Mesendoderm (in vitro differentiated cells): ENCODE data around the gene SLC23A2.

Source experiments
- DNase-seq: peaks from one replicate; pipeline ENCODE4 v3.0.0; 2013
- H2AK5ac ChIP-seq: 2 replicates; pipeline ENCODE4 v1.6.1; 2013; ENCODE audit warnings: low read length, inconsistent platforms
- H2BK120ac ChIP-seq: 2 replicates; pipeline ENCODE4 v1.6.1; 2013; ENCODE audit warnings: low read depth, mild to moderate bottlenecking, low read length, moderate library complexity, mixed read lengths
- H2BK15ac ChIP-seq: replicated peaks from 2 replicates; pipeline ENCODE4 v1.6.1; 2013; ENCODE audit warnings: low read depth, mild to moderate bottlenecking, moderate library complexity
- H2BK5ac ChIP-seq: 2 replicates; pipeline ENCODE4 v1.6.1; 2013; ENCODE audit warnings: low read length, inconsistent platforms
- H3K18ac ChIP-seq: 2 replicates; pipeline ENCODE4 v1.6.1; 2013; ENCODE audit warnings: mild to moderate bottlenecking, low read length, mixed read lengths
- H3K23ac ChIP-seq: one replicate; pipeline ENCODE4 v1.6.1; 2013; ENCODE audit warnings: low read length
- H3K27ac ChIP-seq: 2 replicates; pipeline ENCODE4 v1.5.1; 2013; ENCODE audit warnings: low read depth, mild to moderate bottlenecking, inconsistent platforms, low read length, moderate library complexity
- H3K27me3 ChIP-seq: 2 replicates; pipeline ENCODE4 v1.6.1; 2013; ENCODE audit warnings: low read length, control low read depth, mild to moderate bottlenecking, inconsistent platforms; ENCODE audit not compliant: insufficient read depth, poor library complexity
- H3K36me3 ChIP-seq: 2 replicates; pipeline ENCODE4 v1.6.1; 2013; ENCODE audit warnings: low read length, inconsistent platforms; ENCODE audit not compliant: control insufficient read depth, insufficient read depth
- H3K4ac ChIP-seq: one replicate; pipeline ENCODE4 v1.6.1; 2013; ENCODE audit warnings: low read depth, mild to moderate bottlenecking, low read length, moderate library complexity
- H3K4me1 ChIP-seq: 2 replicates; pipeline ENCODE4 v1.6.1; 2013; ENCODE audit warnings: low read depth, low read length, inconsistent platforms; ENCODE audit not compliant: control insufficient read depth
- H3K4me2 ChIP-seq: 2 replicates; pipeline ENCODE4 v1.6.1; 2013; ENCODE audit warnings: low read length
- H3K4me3 ChIP-seq: 2 replicates; pipeline ENCODE4 v1.5.1; 2013; ENCODE audit warnings: mild to moderate bottlenecking, low read length
- H3K56ac ChIP-seq: one replicate; pipeline ENCODE4 v1.6.1; 2013; ENCODE audit warnings: low read length
- H3K79me1 ChIP-seq: 2 replicates; pipeline ENCODE4 v1.6.1; 2013; ENCODE audit warnings: low read length, inconsistent platforms
- H3K79me2 ChIP-seq: 2 replicates; pipeline ENCODE4 v1.6.1; 2013; ENCODE audit warnings: mild to moderate bottlenecking, low read length; ENCODE audit not compliant: control insufficient read depth, insufficient read depth
- H3K9ac ChIP-seq: 2 replicates; pipeline ENCODE4 v1.6.1; 2013; ENCODE audit warnings: low read length, inconsistent platforms
- H4K5ac ChIP-seq: one replicate; pipeline ENCODE4 v1.6.1; 2013; ENCODE audit warnings: low read length
- H4K8ac ChIP-seq: one replicate; pipeline ENCODE4 v1.6.1; 2013; ENCODE audit warnings: low read depth, mild to moderate bottlenecking, control low read depth, low read length, moderate library complexity
- WGBS: extraction: QIAGEN DNeasy Blood & Tissue Kit; methylation state at CpG from one replicate; pipeline ENCODE4 v1.1.7; 2013; ENCODE audit warnings: low lambda C conversion rate, missing lambda C conversion rate; ENCODE audit not compliant: insufficient coverage; ENCODE audit errors: extremely low coverage; 5-methylcytosine and 5-hydroxymethylcytosine counted together

The SLC23A2 gene

DNA sequence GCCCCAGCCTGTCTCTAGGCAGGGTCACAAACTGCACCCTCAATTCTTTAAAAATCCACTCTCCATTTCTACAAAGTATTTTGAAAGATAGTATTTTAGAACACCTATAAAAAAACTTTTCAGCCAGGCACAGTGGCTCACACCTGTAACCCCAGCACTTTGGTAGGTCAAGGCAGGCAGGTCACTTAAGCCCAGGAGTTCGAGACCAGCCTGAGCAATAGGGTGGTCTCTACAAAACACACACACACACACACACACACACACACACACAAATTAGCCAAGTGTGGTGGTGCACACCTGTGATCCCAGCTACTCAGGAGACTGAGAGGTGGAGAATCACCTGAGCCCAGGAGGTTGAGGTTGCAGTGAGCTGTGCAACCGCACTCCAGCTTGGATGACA, 30.2 kb downstream of the SLC23A2 start:
- no peak for DNase-seq
- Histone ChIP-seq H3K18ac (no peak overlapping the region), H3K27me3 (no peaks in the 10 kb centered on the region), H3K79me1 (peaks cover 1% of the 10 kb centered on the region), H3K23ac (no peak overlapping the region), H3K27ac (no peak overlapping the region), H3K79me2 (no peaks in the 10 kb centered on the region), H3K9ac (no peak overlapping the region), H3K4me3 (no peak overlapping the region), H3K56ac (no peak overlapping the region), H2AK5ac (no peak overlapping the region), H3K4ac (no peak overlapping the region), H2BK5ac (no peak overlapping the region), H3K4me2 (no peak overlapping the region), H3K36me3 (no peaks in the 10 kb centered on the region), H4K5ac (no peak overlapping the region), H2BK120ac (no peak overlapping the region), H4K8ac (no peak overlapping the region), H3K4me1 (no peaks in the 10 kb centered on the region), H2BK15ac (no peak overlapping the region)
- WGBS: no CpG with 5 or more reads among the region's 2 CpGs

DNA sequence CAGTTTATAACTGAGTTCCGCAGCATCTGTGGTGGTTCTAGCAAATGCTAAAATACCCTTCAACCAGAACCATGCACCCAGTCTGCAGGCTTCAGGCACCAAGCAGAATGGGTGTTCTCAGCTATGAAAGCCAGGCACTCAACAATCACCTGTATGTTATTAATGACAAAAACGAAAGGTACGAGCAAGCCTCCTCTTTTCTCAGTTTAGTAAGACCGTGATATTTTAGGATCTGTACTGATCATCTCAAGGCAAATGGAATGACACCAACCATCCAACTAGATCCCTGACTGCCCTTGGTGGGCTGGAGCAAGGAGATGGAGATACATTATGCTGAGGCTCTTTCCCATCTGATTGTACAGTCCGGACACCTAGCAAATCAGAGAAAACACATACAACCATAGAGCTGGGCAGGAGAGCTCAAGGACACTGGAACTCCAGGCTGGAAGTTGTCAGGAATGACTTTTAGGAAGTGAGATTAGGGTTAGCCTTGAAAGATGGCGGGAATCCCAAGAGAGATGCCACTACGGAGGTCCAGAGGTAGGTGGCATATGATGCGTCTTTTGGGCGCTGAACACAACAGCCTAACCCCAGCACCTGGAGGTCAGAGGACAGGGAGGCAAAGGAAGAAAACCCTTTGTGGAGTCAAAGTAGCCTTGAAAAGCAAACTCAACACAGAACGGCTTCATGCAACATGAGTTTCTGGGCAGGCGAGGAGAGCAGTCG, 33.4 kb downstream of the SLC23A2 start:
- no CpG with 5 or more reads among the region's 12 CpGs for WGBS
- H4K5ac ChIP-seq: no peak overlapping the region
- H3K23ac ChIP-seq: no peak overlapping the region

DNA sequence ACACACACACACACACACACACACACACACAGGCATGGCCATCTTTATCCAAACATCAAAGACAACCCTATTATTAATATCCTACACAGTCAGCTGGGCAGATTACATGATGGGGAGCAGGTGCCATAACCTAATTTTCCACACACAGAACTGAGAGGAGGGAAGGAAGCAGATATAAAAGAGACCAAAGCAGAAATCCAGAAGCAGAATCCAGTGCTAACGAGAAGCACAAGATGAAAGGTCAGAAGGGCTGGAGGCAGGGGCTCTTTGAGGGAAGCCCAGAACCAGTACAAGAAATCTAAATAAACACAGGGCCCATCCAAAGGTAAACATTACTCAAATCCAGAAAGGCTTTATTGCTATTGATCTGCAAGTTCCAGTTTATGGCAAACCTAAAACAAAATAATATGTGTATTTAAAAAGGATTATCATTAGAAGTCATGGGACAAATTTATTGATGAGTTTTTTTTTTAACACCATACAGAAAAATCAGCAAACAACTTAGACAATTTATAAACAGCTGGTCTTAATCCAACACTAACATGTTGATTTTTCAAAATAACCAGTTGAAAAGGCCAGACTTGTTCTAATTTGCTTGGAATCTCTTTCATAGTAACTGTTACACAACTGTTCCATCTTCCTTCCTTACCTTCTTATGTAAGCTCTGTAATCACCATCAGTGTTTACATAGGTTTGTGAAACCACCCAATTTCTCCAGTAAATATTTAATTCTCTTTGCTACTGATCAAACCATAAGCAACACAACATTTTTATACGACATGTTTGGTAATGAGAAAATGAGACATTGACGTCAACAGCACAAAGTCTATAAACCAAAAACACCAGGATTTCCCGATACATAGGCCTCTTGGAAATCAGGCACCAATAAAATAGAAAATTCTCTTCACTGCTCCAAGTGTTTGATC, 34.2 kb downstream of the SLC23A2 start:
- Histone ChIP-seq H3K27ac (no peak overlapping the region), H3K4me3 (no peak overlapping the region)
- no CpG with 5 or more reads among the region's 4 CpGs for WGBS

More for the DNA sequence above, 33.4 kb downstream of the SLC23A2 start:
- H3K9ac ChIP-seq: no peak overlapping the region
- H3K36me3 ChIP-seq: no peaks in the 10 kb centered on the region
- H2BK15ac ChIP-seq: no peak overlapping the region
- H2AK5ac ChIP-seq: no peak overlapping the region
- no peak overlapping the region for H3K4ac ChIP-seq
- no peaks in the 10 kb centered on the region for H3K27me3 ChIP-seq
- H3K18ac ChIP-seq: no peak overlapping the region
- no peak overlapping the region for H2BK120ac ChIP-seq
- H3K4me3 ChIP-seq: no peak overlapping the region
- H3K56ac ChIP-seq: no peak overlapping the region
- no peaks in the 10 kb centered on the region for H3K4me1 ChIP-seq
- no peaks in the 10 kb centered on the region for H3K79me2 ChIP-seq
- DNase-seq: no peak
- H3K4me2 ChIP-seq: no peak overlapping the region
- no peak overlapping the region for H4K8ac ChIP-seq
- no peak overlapping the region for H3K27ac ChIP-seq
- H3K79me1 ChIP-seq: no peaks in the 10 kb centered on the region
- no peak overlapping the region for H2BK5ac ChIP-seq

DNA sequence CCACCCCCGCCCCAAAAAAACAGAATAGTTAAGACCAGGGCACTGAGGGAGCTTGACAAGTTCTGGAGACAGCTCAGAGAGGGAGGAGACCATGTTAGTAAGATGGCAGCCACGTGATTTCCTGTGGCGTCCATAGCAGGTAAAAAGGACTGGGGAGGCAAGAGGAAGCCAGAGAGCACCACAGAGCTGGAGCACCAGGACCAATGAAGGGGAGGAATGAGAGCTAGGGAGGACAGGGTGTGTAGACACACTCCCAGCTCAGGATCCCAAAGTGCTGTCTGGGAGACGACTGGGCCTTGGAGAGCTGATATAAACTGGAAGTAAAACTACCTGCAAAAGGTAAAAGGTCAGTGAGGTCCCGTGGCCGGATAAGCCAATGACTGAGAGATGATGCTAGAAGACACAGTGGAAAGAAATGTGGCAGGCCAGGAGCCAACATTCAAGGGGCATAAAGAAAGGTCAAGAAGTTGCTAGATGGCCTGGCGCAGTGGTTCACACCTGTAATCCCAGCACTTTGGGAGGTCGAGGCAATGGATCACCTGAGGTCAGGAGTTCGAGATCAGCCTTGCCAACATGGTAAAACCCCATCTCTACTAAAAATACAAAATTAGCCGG, 39.0 kb downstream of the SLC23A2 start:
- Histone ChIP-seq H3K4me2 (no peak overlapping the region), H3K18ac (no peak overlapping the region), H3K9ac (no peak overlapping the region), H3K27me3 (no peaks in the 10 kb centered on the region), H2BK15ac (no peak overlapping the region), H3K36me3 (no peaks in the 10 kb centered on the region), H3K56ac (peak overlapping the region; percentile 35), H3K27ac (no peak overlapping the region), H4K5ac (no peak overlapping the region), H3K79me1 (no peaks in the 10 kb centered on the region), H2AK5ac (no peak overlapping the region), H2BK5ac (no peak overlapping the region), H3K79me2 (no peaks in the 10 kb centered on the region), H3K23ac (no peak overlapping the region), H3K4ac (no peak overlapping the region), H3K4me1 (peaks cover 7% of the 10 kb centered on the region), H2BK120ac (no peak overlapping the region), H3K4me3 (no peak overlapping the region), H4K8ac (no peak overlapping the region)
- no CpG with 5 or more reads among the region's 10 CpGs for WGBS
- DNase-seq: peak; percentile 52

More for the DNA sequence above, 34.2 kb downstream of the SLC23A2 start:
- no peak overlapping the region for H2BK5ac ChIP-seq
- H3K56ac ChIP-seq: no peak overlapping the region
- no peak overlapping the region for H2BK15ac ChIP-seq
- H3K79me2 ChIP-seq: no peaks in the 10 kb centered on the region
- H2BK120ac ChIP-seq: no peak overlapping the region
- no peaks in the 10 kb centered on the region for H3K79me1 ChIP-seq
- no peaks in the 10 kb centered on the region for H3K36me3 ChIP-seq
- no peak overlapping the region for H3K4ac ChIP-seq
- no peak overlapping the region for H3K23ac ChIP-seq
- H3K4me1 ChIP-seq: peaks cover 2% of the 10 kb centered on the region
- H4K5ac ChIP-seq: no peak overlapping the region
- no peak overlapping the region for H3K9ac ChIP-seq
- H4K8ac ChIP-seq: no peak overlapping the region
- DNase-seq: no peak
- H3K4me2 ChIP-seq: no peak overlapping the region
- H3K27me3 ChIP-seq: no peaks in the 10 kb centered on the region
- no peak overlapping the region for H3K18ac ChIP-seq
- no peak overlapping the region for H2AK5ac ChIP-seq

DNA sequence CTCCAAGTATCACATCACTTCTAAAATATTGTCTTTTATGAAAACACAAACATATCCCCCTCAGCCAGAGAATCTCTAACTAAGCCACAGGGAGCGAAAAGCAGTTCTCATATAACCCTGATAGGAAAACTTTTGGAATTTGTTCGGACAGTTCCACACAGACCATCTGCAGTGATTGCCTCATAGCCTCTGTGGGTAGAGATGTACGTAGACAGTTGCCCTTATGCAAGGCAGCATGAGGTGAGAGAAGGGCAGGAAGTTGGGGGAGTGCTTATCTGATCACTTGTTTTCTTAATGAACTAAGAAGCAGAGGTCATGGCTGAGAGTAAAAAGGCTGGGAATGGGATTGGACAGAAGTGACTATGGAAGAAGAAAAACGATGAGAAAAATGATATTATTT, 39.6 kb downstream of the SLC23A2 start:
- Histone ChIP-seq H3K9ac (no peak overlapping the region), H3K27ac (no peak overlapping the region), H3K18ac (no peak overlapping the region), H3K4me2 (no peak overlapping the region), H3K36me3 (no peaks in the 10 kb centered on the region), H3K79me1 (no peaks in the 10 kb centered on the region), H3K4ac (no peak overlapping the region), H4K8ac (no peak overlapping the region), H2BK5ac (no peak overlapping the region), H3K27me3 (no peaks in the 10 kb centered on the region), H2BK120ac (no peak overlapping the region), H4K5ac (no peak overlapping the region), H3K4me3 (no peak overlapping the region), H3K23ac (no peak overlapping the region), H2AK5ac (no peak overlapping the region), H3K56ac (peak overlapping the region; percentile 3), H2BK15ac (no peak overlapping the region), H3K4me1 (peaks cover 7% of the 10 kb centered on the region), H3K79me2 (no peaks in the 10 kb centered on the region)
- peak; percentile 72 for DNase-seq
- WGBS: no CpG with 5 or more reads among the region's 4 CpGs
